IPS-18c (cell line): ENCODE data around the gene PTK7.
"Not testable (repeated sequence)": the region's sequence is repeated elsewhere in the genome, so short reads cannot be mapped to it uniquely, and the experiment has no call there.

Experiments
- H3K4me3 ChIP-seq: 2 replicates; pipeline ENCODE4 v1.7.0; 2013; ENCODE audit warnings: low read depth, mild to moderate bottlenecking, low read length, moderate library complexity; ENCODE audit not compliant: insufficient read depth
- H3K9me3 ChIP-seq: one replicate; pipeline ENCODE4 v1.6.1; 2013; ENCODE audit warnings: mild to moderate bottlenecking, low read length, moderate library complexity; ENCODE audit not compliant: control insufficient read depth, insufficient read depth

PTK7 gene

DNA sequence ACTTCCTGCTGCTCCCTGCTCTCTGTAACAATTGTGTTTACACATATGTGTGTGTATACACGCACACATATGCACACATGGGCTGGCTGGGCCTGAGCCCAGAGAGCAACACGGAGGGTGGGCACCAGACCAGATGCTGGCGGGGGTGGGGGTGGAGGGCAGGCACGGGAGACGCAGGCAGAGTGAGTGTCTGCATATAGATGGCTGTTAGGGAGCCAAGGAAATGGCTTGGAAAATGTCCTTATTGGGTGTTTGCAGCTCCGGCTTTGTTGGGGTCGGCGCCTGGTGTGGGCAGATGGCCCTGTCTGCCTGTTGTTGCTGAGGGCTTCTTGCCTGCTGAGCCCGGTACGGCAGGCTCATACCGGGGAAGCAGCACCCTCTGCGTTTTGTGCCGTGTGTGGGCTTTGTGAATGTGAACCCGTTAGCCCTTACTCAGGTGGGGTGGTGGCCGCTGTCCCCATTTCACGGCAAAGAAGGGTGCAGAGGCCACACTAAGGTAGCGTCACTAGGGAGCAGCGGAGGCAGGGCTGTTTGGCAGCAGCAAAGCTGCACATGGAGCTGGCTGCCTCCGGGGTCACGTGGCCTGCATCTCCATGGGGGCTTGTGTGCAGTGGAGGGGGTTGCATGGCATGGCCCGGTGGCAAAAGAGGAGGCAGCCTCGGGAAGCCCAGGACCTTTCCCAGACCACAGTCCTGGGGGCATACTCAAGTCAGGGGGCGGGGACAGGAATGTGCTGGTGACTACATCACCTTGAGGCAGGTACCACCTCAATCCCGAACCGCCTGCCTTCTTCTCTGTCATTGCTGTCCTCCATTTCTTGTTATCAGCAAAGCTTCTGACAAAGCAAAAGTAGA lies 47.6 kb downstream of the PTK7 start:
- Histone ChIP-seq H3K9me3 (no peaks in the 10 kb centered on the region), H3K4me3 (no peak overlapping the region)

DNA sequence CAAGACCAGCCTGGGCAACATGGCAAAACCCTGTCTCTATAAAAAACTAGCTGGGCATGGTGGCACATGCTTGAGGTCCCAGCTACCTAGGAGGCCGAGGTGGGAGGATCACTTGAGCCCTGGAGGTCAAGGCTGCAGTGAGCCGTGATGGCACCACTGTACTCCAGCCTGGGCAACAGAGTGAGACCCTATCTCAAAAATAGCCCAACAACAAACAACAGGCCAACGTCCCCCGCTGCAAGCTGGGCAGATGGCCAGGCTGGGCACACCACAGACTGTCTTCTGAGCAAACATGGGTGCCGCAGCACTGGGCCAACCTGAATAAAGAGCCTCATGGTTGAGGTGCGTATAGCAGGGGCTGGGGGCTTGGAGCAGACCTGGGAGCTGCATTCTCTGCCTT lies 48.4 kb downstream of the PTK7 start:
- H3K4me3 ChIP-seq, result no peak overlapping the region
- no peaks in the 10 kb centered on the region for H3K9me3 ChIP-seq

DNA sequence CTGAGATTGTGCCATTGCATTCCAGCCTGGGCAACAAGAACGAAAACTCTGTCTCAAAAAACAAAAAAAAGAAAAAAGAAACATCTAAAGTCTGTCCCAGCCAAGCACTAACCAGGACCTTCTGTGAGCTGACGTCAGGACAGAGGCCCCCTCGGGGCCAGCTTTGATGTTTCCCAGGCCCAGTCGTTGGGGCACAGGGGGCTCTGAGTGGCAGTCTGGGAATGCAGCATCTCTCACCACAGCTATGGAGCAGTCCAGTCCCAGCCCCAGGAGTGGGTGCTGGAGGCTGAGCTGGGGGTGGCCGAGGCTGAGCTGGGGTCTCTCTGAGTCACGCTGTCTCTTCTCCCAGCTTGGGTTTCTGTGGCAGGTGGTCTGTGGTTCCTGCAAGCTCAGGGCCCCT lies 49.0 kb downstream of the PTK7 start:
- Histone ChIP-seq H3K4me3 (no peak overlapping the region), H3K9me3 (no peaks in the 10 kb centered on the region)

DNA sequence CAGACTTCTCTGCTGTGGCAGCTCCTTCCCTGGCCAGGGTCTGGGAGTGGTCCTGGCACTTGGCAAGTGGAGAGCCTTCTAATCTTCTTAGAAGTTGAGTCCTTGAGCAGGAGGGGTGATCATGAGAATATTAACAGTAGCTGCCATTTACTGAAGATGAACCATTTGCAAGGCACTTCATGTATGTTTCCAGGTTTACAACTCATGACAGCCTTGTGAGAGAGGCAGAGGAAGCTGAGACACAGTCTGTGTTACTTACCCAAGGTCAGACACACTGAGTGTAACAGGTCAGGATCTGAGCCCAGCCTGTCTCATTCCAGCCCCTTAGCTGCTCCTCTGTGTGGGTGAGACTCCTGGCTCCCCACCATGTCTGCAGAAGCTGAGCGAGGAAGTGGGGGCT lies 49.4 kb downstream of the PTK7 start:
- Histone ChIP-seq H3K4me3 (no peak overlapping the region), H3K9me3 (no peaks in the 10 kb centered on the region)

DNA sequence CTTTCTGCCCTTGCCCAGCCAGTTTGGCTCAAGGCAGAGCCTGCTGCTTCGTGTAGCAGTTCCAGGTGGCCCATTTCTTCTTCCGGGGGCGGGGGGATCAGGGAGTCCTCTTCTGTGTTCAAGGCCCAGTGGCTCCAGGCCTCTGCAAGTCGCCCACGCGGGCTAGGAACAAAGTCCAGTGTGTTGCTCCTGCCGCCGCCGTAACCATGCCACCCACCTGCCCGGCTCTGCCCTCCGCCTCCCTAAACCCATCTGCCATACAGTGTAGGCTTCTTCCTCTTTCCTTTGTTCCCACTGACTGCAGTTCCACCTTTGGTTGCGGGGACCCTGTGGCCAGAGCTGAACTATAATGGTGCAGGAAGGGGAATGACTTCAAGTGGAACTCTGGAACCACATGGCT lies 51.1 kb downstream of the PTK7 start:
- no peak overlapping the region for H3K4me3 ChIP-seq
- no peaks in the 10 kb centered on the region for H3K9me3 ChIP-seq

DNA sequence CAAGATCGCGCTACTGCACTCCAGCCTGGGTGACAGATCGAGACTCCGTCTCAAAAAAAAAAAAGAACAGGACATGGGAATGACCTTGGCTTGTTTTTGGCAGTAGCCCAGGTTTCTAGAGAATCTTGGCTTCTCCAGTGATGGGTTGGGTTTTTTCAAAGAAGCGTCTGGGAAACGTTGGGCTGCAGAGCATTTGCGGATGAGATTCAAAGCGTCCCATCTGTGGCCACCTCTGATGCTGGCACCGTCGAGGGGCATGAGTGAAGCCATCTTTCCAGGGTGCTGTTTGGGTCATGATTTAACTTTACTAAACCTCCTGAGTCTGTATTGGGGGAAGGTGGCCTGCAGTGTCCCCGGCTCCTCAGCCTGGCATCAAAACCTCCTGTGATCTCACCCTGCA lies 51.8 kb downstream of the PTK7 start:
- H3K9me3 ChIP-seq, result no peaks in the 10 kb centered on the region
- H3K4me3 ChIP-seq, result no peak overlapping the region

DNA sequence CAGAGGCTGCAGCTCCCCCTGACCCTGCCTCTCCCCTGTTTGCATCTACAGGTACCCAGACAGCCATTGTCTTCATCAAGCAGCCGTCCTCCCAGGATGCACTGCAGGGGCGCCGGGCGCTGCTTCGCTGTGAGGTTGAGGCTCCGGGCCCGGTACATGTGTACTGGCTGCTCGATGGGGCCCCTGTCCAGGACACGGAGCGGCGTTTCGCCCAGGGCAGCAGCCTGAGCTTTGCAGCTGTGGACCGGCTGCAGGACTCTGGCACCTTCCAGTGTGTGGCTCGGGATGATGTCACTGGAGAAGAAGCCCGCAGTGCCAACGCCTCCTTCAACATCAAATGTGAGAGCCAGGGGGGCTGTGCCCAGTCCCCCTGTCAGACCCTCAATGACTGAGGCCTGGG lies 52.8 kb downstream of the PTK7 start:
- Histone ChIP-seq H3K9me3 (no peaks in the 10 kb centered on the region), H3K4me3 (no peak overlapping the region)

DNA sequence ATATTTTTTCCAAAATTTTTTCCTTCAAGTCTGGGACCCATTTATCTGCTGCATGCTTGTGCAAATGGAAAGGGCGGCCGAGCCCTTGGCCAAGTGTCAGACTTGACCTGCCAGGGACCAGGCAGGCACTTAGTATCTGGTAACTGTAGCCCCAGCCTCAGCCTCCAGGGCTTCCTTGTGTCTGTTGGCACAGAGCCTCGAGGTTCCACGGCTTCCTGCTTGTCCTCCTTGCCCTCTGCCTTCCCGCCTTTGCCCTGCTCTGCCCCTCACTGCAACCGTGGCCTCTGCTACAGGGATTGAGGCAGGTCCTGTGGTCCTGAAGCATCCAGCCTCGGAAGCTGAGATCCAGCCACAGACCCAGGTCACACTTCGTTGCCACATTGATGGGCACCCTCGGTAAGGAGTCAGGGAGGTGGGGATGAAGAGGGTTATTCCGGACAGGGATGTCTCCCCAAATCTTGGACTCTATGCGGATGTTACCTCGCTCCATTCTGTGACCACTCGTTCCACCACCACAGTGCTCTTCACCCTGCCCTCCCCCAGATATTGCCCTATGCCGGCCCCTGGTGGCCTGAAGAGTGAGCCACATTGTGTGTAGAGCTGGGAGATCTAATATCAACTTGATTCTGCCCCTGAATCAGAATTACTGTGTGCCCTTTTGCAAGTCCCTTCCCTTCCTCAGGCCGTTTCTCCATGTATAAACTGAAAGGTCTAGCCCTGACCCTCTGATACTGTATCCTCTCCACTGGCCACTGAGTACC lies 53.5 kb downstream of the PTK7 start:
- no peaks in the 10 kb centered on the region for H3K9me3 ChIP-seq
- H3K4me3 ChIP-seq, result no peak overlapping the region

DNA sequence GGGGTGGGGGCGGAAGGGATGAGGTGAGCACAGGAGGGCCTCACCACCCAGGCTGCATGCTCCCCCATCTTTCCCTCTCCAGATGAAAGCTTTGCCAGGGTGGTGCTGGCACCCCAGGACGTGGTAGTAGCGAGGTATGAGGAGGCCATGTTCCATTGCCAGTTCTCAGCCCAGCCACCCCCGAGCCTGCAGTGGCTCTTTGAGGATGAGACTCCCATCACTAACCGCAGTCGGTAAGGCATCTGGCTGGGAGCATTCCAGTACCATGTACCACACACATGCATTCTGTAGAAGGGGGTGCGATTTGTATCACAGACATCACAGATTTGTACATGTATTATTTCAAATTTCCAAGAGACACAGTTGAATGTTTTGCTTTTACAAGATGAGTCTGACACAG lies 54.3 kb downstream of the PTK7 start:
- H3K4me3 ChIP-seq, result no peak overlapping the region
- H3K9me3 ChIP-seq, result no peaks in the 10 kb centered on the region

DNA sequence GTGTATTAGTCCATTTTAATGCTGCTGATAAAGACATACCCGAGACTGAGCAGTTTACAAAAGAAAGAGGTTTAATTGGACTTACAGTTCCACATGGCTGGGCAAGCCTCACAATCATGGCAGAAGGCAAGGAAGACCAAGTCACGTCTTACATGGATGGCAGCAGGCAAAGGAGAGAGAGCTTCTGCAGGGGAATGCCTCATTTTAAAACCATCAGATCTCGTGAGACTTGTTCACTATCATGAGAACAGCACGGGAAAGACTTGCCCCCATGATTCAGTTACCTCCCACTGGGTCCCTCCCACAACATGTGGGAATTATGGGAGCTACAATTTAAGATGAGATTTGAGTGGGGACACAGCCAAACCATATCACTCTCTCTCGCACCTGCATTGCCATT lies 55.3 kb downstream of the PTK7 start:
- not testable (repeated sequence) for H3K4me3 ChIP-seq, H3K9me3 ChIP-seq

DNA sequence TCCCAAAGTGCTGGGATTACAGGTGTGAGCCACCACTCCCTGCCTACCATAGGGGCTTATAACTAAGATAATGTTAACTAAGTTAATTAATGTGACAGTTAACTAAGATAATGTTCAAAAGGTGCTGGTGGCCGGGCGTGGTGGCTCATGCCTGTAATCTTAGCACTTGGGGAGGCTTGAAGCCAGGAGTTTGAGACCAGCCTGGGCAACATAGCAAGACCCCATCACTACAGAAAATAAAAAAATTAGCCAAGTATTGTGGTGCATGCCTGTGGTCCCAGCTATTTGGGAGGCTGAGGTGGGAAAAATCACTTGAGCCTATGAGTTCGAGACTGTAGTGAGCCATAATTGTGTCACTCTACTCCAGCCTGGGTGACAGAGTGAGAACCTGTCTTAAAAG lies 62.2 kb downstream of the PTK7 start:
- H3K4me3 ChIP-seq, result no peak overlapping the region
- no peaks in the 10 kb centered on the region for H3K9me3 ChIP-seq

DNA sequence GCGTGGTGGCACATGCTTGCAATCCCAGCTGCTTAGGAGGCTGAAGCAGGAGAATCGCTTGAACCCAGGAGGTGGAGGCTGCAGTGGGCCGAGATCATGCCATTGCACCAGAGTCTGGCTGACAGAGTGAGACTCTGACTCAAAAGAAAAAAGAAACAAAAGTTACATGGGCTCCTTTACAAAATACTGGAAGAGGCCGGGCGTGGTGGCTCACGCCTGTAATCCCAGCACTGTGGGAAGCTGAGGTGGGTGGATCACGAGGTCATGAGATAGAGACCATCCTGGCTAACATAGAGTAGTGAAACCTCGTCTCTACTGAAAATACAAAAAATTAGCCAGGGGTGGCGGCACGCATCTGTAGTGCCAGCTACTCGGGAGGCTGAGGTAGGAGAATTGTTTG lies 63.9 kb downstream of the PTK7 start:
- H3K9me3 ChIP-seq, H3K4me3 ChIP-seq: not testable (repeated sequence)

DNA sequence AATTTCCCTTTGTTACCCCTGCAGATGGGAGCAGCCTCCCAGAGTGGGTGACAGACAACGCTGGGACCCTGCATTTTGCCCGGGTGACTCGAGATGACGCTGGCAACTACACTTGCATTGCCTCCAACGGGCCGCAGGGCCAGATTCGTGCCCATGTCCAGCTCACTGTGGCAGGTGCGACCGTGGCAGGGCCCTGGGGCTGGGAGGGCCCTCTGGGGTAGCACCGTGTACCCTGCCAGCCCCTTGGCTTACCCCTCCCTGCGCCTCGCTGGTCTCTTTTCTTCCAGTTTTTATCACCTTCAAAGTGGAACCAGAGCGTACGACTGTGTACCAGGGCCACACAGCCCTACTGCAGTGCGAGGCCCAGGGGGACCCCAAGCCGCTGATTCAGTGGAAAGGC lies 65.5 kb downstream of the PTK7 start:
- Histone ChIP-seq H3K4me3 (no peak overlapping the region), H3K9me3 (peaks cover 2% of the 10 kb centered on the region)

DNA sequence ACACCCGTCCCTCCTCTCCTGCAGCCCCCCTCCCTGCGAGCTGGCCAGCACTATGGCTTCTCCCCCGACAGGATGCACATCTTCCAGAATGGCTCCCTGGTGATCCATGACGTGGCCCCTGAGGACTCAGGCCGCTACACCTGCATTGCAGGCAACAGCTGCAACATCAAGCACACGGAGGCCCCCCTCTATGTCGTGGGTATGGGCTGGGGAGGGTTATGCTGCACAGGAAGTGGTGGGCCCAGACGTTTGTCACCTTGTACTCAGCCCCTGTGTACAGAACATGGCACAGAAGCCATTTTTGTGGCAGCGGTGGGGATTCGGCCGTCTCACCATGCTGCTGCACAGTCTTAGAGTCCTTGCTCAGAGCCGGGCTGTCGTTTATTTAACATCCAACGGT lies 66.0 kb downstream of the PTK7 start:
- Histone ChIP-seq H3K9me3 (peaks cover 2% of the 10 kb centered on the region), H3K4me3 (no peak overlapping the region)

DNA sequence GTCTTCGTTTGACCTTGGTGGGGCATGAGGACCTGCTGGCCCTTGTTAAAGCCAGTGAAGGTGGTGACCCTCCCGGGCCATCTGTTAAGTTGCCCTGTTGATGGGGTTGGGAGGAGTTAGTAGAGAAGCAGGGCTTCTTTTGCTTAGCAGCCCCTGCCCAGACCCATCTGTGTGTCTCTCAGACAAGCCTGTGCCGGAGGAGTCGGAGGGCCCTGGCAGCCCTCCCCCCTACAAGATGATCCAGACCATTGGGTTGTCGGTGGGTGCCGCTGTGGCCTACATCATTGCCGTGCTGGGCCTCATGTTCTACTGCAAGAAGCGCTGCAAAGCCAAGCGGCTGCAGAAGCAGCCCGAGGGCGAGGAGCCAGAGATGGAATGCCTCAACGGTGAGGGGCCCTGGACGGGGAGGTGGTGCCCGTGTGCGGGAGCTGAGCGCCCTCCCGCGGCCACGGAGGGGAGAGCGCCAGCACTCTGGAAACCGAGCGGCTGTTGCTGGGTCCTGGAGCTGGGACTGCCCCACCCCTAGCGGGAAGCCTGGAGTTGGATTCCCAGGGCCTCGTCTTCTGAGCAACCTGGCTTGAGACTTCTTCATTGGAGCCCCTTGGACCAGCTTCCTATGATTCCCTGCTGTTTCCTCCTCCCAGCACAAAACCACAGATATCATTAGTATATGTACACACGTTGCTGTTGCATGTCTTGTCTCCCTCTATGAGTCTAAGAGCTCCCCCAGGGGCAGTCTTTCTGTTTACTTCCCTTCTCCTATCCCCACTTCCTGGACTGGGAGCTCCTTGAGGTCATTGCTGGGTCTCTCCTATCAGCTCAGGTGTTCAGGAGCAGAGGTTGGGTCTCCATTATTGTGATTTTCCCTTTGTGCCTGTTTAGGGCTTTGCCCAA lies 67.4 kb downstream of the PTK7 start:
- no peak overlapping the region for H3K4me3 ChIP-seq
- H3K9me3 ChIP-seq, result peaks cover 2% of the 10 kb centered on the region

DNA sequence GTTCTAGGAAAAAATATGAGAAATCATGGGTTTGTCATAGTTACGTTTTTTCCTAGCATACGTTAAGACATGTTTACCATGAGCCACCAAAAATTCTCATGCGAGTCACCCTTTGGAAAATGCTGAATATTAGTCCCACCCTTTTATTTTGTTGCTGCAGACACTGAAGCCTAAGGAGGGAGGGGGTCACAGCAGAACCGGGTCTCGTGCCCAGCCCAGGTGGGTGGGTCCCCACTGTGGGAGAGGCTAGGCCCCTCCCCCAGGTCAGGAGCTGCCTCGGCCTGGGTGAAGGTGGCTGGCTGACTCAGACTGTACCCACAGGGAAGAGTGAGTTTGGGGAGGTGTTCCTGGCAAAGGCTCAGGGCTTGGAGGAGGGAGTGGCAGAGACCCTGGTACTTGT lies 68.8 kb downstream of the PTK7 start:
- Histone ChIP-seq H3K4me3 (no peak overlapping the region), H3K9me3 (peaks cover 2% of the 10 kb centered on the region)

DNA sequence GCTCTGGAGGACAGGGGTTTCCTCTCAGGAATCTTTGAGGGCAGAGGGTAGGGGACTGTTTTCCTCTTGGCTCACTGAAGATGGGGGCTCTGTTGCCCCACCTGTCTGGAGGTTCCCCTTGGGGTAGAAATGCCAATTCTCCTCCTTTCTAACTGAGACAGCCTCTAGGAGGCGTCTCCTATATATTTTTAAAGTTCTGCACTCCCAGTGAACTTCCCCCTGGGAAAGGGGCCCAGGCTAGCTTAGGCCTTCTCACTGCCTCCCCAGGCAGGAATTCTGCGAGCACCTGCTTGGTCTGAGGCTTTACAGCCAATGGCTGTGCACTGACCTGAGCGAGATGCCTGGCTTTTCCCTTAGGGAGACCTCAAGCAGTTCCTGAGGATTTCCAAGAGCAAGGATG lies 70.1 kb downstream of the PTK7 start:
- H3K4me3 ChIP-seq, result no peak overlapping the region
- H3K9me3 ChIP-seq, result peaks cover 2% of the 10 kb centered on the region
